H1 (cell line): ENCODE data around the gene NFATC1. TPM values are rescaled to one million over a fixed set of nuclear protein-coding genes. Genes with fewer than 3 reads are reported as not detected.

ENCODE experiments used
- ATF2 ChIP-seq: IDR thresholded peaks from 2 replicates; pipeline ENCODE4 v1.6.1; 2012; ENCODE audit warnings: low read length, inconsistent platforms
- EP300 ChIP-seq, 2 experiments: IDR thresholded peaks; 1 replicate in 1 of 2; 2 replicates in 1 of 2; pipeline ENCODE4 v1.6.1; 2011 to 2012; ENCODE audit warnings: low read depth in 2 of 2, low read length in 2 of 2, mild to moderate bottlenecking in 2 of 2, borderline replicate concordance in 1 of 2, inconsistent platforms in 1 of 2, moderate library complexity in 1 of 2
- HDAC2 ChIP-seq, 2 experiments: fragments of 300-600 bp in 1 of 2; sonication (generic) in 1 of 2; IDR thresholded peaks; 2 replicates each; pipeline ENCODE4 v1.6.1; 2011 to 2012; ENCODE audit warnings: low read depth in 2 of 2, low read length in 2 of 2, mild to moderate bottlenecking in 2 of 2, moderate library complexity in 2 of 2, borderline replicate concordance in 1 of 2, inconsistent platforms in 1 of 2
- JUND ChIP-seq: IDR thresholded peaks from 2 replicates; pipeline ENCODE4 v1.6.1; 2011; ENCODE audit warnings: mild to moderate bottlenecking, improper control_type of control experiment, low read length
- MAX ChIP-seq: IDR thresholded peaks from 2 replicates; pipeline ENCODE4 v1.6.1; 2012; ENCODE audit warnings: inconsistent platforms
- POLR2AphosphoS5 ChIP-seq: IDR thresholded peaks from 2 replicates; pipeline ENCODE4 v1.6.1; 2011; ENCODE audit warnings: low read depth, low read length
- SIRT6 ChIP-seq: IDR thresholded peaks from one replicate; pipeline ENCODE4 v1.7.1; 2012; ENCODE audit warnings: low read length, inconsistent platforms
- USF2 ChIP-seq: IDR thresholded peaks from 2 replicates; pipeline ENCODE4 v1.6.1; 2011; ENCODE audit warnings: low read length, improper control_type of control experiment
- polyA plus RNA-seq, 7 experiments: library from polyadenylated mRNA; depleted of rRNA in 3 of 7; stranded (reverse) in 5 of 7; unstranded in 2 of 7; fragments of >200 nt in 5 of 7; fragments of 200-250 nt in 2 of 7; gene quantifications; 1 replicate in 5 of 7; 2 replicates in 1 of 7; 4 replicates in 1 of 7; pipeline versions ENCODE4 v1.2.1 to v1.2.3, GENCODE V29; 2011 to 2013; ENCODE audit warnings: missing spikeins in 2 of 7, mixed read lengths in 2 of 7
- total RNA-seq: library from RNA; stranded (reverse); fragmentation: NEBNext Ultra II Directional; extraction: Animal tissue kit (Norgen Biotek cat#: 25700); gene quantifications from 2 replicates; pipeline ENCODE4 v1.2.1, GENCODE V29; 2021

The NFATC1 gene
- total and polyA plus RNA-seq, 2 of the 8 experiments (the other 6 are each of a cell fraction or from before 2014, with no cell fraction given), result 2.0 to 6.6 TPM

- TF ChIP-seq USF2 (no peak), ATF2 (no peak), HDAC2 (IDR thresholded peaks at IDR 0.05; ENCODE audit: borderline replicate concordance in 1 of 2, low read depth in 2 of 2, low read length in 2 of 2) (no peak), SIRT6 (no peak), EP300 (IDR thresholded peaks at IDR 0.05; ENCODE audit: borderline replicate concordance in 1 of 2, low read depth in 2 of 2, low read length in 2 of 2) (no peak), POLR2AphosphoS5 (no peak), JUND (no peak), MAX (no peak)
Observed at GRCh38 chr18:79538635-79539034, 142.9 kb downstream of the NFATC1 start (continued).
